Uterus (tissue), 4 donors: Measurements from ENCODE around the gene AKAP12. TPM values are rescaled to one million over a fixed set of nuclear protein-coding genes. Genes with fewer than 3 reads are reported as not detected.

ENCODE experiments used
- DNase-seq, 2 donors: peaks; one replicate each; pipeline ENCODE4 v3.0.0-alpha.2; 2019 to 2020
- H3K27ac ChIP-seq, 2 donors: fragments of 200-600 bp; sonication (generic); 1 replicate in 1 of 2; 2 replicates in 1 of 2; pipeline ENCODE4 v1.5.1; 2016 to 2018
- H3K27me3 ChIP-seq, 2 donors: fragments of 200-600 bp; sonication (generic); one replicate each; pipeline ENCODE4 v1.5.1; 2018 to 2019; ENCODE audit warnings: control low read depth in 1 of 2
- H3K36me3 ChIP-seq, 2 donors: fragments of 200-600 bp; sonication (generic); one replicate each; pipeline ENCODE4 v1.5.1; 2019; ENCODE audit warnings: control low read depth in 1 of 2
- H3K4me1 ChIP-seq, 2 donors: fragments of 200-600 bp; sonication (generic); one replicate each; pipeline ENCODE4 v1.5.1; 2018 to 2019; ENCODE audit warnings: control low read depth in 1 of 2
- H3K4me3 ChIP-seq, 2 donors: fragments of 200-600 bp; sonication (generic); 1 replicate in 1 of 2; 2 replicates in 1 of 2; pipeline ENCODE4 v1.5.1; 2018 to 2019; ENCODE audit warnings: mild to moderate bottlenecking in 1 of 2
- H3K9me3 ChIP-seq, 2 donors: fragments of 200-600 bp; sonication (generic); one replicate each; pipeline ENCODE4 v1.5.1; 2019; ENCODE audit warnings: control low read depth in 1 of 2
- CTCF ChIP-seq, 4 experiments: fragments of 200-600 bp in 2 of 4; fragments of 450-650 bp in 2 of 4; sonication (generic) in 2 of 4; IDR thresholded peaks; one replicate each; pipeline ENCODE4 v1.5.1; 2016 to 2019; ENCODE audit warnings: antibody characterized with exemption in 4 of 4, mild to moderate bottlenecking in 2 of 4, moderate library complexity in 1 of 4
- POLR2A ChIP-seq, 2 donors: fragments of 450-650 bp; IDR thresholded peaks; one replicate each; pipeline ENCODE4 v1.6.1; 2016; ENCODE audit warnings: antibody characterized with exemption in 2 of 2, mild to moderate bottlenecking in 1 of 2, moderate library complexity in 1 of 2
- intact Hi-C: fragments of 100-400 bp; cut with DNase I; formaldehyde crosslinking; loops from one replicate; pipeline ENCODE4 v1.15.1; 2023; ENCODE audit warnings: low total_unique reads
- total RNA-seq, 4 donors: library from RNA; depleted of rRNA in 3 of 4; stranded (reverse); fragments of >200 nt in 3 of 4; gene quantifications; one replicate each; pipeline versions ENCODE4 v1.1.0 to v1.2.4, GENCODE V29; 2014 to 2023
- donor health status: DM: yes; HTN: yes; CAD: no.

Gene AKAP12
- total RNA-seq, 4 donors from 2014 or later: 47.6 to 218 (median 70.2) TPM

GRCh38 chr6:151390851-151391470 is 151.2 kb downstream of the AKAP12 start:
- Histone ChIP-seq H3K27me3 (no peaks in the 10 kb centered on the region), H3K9me3 (no peaks in the 10 kb centered on the region), H3K4me1 (peaks cover 7 to 10% of the 10 kb centered on the region in 2 donors), H3K4me3 (peak overlapping the region; percentile 89 to 93), H3K27ac (peak overlapping the region; percentile 99), H3K36me3 (no peaks in the 10 kb centered on the region)
- TF ChIP-seq CTCF (IDR thresholded peaks at IDR 0.05): peak in 2 of 4 experiments; percentile 4 to 7
- no peak for TF ChIP-seq POLR2A (IDR thresholded peaks at IDR 0.05)
- DNase-seq: peak; percentile 77 to 85
- intact Hi-C loops: loop anchor here (10.0 kb wide), 1 partner anchor 64 kb away; the partner anchor contains the start of gene RMND1

GRCh38 chr6:151391471-151392413 is 152.0 kb downstream of the AKAP12 start, which contains the start of gene ZBTB2:
Gene ZBTB2, minus strand, starts transcription at chr6:151391559. Its CDS starts 17,922 bp downstream, at chr6:151373637.
- intact Hi-C loops: loop anchor here (10.0 kb wide), 1 partner anchor 63 kb away; the partner anchor contains the start of gene RMND1

GRCh38 chr6:151392427-151392826 is 152.7 kb downstream of the AKAP12 start:
- Histone ChIP-seq H3K4me1 (peaks cover 7 to 10% of the 10 kb centered on the region in 2 donors), H3K36me3 (no peaks in the 10 kb centered on the region), H3K4me3 (peak overlapping the region; percentile 89 to 93), H3K27me3 (no peaks in the 10 kb centered on the region), H3K9me3 (no peaks in the 10 kb centered on the region), H3K27ac (peak overlapping the region; percentile 99)
- intact Hi-C loops: loop anchor here (10.0 kb wide), 1 partner anchor 62 kb away; the partner anchor contains the start of gene RMND1
- TF ChIP-seq CTCF (IDR thresholded peaks at IDR 0.05): no peak
- DNase-seq: no peak

More at GRCh38 chr6:151391471-151392413, 152.0 kb downstream of the AKAP12 start, which contains the start of gene ZBTB2:
- TF ChIP-seq POLR2A (IDR thresholded peaks at IDR 0.05) (peak in 1 of 2 donors; percentile 32), CTCF (IDR thresholded peaks at IDR 0.05) (no peak)
- Histone ChIP-seq H3K27me3 (no peaks in the 10 kb centered on the region), H3K36me3 (no peaks in the 10 kb centered on the region), H3K9me3 (no peaks in the 10 kb centered on the region), H3K4me3 (peak within 1 kb of the TSS; percentile 89 to 93), H3K4me1 (peaks cover 7 to 10% of the 10 kb centered on the region in 2 donors), H3K27ac (peak within 1 kb of the TSS; percentile 99)
- peak; percentile 68 to 76 for DNase-seq

GRCh38 chr6:151393410-151393809 is 153.6 kb downstream of the AKAP12 start:
- no peak for TF ChIP-seq CTCF (IDR thresholded peaks at IDR 0.05)
- TF ChIP-seq POLR2A (IDR thresholded peaks at IDR 0.05): no peak
- Histone ChIP-seq H3K27me3 (no peaks in the 10 kb centered on the region), H3K9me3 (no peaks in the 10 kb centered on the region)

More at GRCh38 chr6:151393410-151393809, 153.6 kb downstream of the AKAP12 start:
- DNase-seq: no peak
- intact Hi-C loops: loop anchor here (10.0 kb wide), 1 partner anchor 61 kb away; the partner anchor contains the start of gene RMND1
- Histone ChIP-seq H3K4me1 (peaks cover 7 to 10% of the 10 kb centered on the region in 2 donors), H3K27ac (peak overlapping the region in 1 of 2 donors; percentile 99), H3K36me3 (no peaks in the 10 kb centered on the region), H3K4me3 (no peak overlapping the region)
